Glomerular visceral epithelial cell (primary cell): ENCODE measurements around the gene KRTAP10-9.
"Not testable (repeated sequence)": the region's sequence is repeated elsewhere in the genome, so short reads cannot be mapped to it uniquely, and the experiment has no call there.

Experiments used
- DNase-seq: peaks from one replicate; pipeline ENCODE4 v3.0.0-alpha.2; 2016; ENCODE audit errors: extremely low spot score

Gene KRTAP10-9

DNA sequence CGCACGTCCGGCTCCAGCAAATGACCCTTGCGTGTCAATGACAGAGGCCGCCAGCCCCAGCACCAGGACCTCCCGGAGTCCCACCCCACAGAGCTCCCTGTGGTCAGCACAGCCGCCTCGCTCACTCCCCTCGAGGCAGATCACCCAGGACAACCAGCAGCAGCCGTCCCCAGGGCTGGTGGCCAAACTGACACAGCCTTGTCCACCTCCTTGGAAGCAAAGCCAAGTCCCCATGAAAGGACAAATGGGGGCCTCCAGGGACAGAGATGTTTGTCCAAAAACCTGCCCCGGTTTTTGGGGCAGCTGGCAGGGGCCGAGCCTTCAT, 12.4 kb downstream of the KRTAP10-9 start:
- no peak for DNase-seq

GRCh38 chr21:44640761-44641160, 13.9 kb downstream of the KRTAP10-9 start:
- no peak for DNase-seq

DNA sequence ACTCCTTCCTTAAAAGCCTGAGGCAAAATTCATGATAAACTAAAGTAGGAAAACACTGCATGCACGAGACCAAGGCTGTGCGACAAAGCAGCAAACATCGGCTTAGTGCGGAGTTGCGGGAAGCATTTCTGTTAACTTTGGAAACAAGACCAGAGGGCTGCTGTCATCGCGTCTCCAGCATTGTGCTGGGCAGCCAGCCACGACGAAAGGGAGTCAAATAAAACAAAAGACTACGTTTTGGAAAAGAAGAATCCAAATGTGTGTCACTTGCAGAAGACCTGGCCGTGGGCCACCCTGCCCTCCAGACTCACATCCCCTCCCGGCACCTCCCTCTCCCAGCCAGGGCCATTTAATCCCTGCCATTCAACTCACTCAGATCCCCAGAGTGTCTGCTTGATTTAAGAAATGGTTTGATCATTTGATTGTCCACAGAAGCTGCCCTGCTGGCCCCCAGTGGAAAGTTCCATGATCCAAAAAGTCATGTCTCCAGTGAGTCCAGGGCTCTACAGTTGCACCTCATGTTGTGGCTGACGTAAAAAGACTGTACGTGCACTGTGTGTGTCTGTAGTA, 16.9 kb downstream of the KRTAP10-9 start:
- no peak for DNase-seq

GRCh38 chr21:44644878-44645277, 18.0 kb downstream of the KRTAP10-9 start:
- DNase-seq: no peak

DNA sequence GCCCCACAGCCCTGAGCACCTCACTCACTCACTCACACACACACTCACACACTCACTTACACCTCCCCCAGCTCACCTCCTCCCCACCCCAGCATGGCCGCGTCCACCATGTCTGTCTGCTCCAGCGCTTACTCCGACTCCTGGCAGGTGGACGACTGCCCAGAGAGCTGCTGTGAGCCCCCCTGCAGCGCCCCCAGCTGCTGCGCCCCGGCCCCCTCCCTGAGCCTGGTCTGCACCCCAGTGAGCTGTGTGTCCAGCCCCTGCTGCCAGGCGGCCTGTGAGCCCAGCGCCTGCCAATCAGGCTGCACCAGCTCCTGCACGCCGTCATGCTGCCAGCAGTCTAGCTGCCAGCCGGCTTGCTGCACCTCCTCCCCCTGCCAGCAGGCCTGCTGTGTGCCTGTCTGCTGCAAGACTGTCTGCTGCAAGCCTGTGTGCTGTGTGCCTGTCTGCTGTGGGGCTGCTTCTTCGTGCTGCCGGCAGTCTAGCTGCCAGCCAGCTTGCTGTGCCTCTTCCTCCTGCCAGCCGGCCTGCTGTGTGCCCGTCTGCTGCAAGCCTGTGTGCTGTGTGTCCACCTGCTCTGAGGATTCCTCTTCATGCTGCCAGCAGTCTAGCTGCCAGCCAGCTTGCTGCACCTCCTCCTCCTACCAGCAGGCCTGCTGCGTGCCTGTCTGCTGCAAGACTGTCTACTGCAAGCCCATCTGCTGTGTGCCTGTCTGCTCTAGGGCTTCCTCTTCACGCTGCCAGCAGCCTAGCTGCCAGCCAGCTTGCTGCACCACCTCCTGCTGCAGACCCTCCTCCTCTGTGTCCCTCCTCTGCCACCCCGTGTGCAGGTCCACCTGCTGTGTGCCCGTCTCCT, 19.7 kb downstream of the KRTAP10-9 start, which contains the start of gene KRTAP10-11:
TSS of gene KRTAP10-11 (plus strand) at position 49 of the 856 bp plus-strand sequence. CDS start at position 94, 45 bp downstream.
- DNase-seq: not testable (repeated sequence)

GRCh38 chr21:44647222-44647552, 20.3 kb downstream of the KRTAP10-9 start:
- DNase-seq: no peak

- DNase-seq: no peak
Observed at GRCh38 chr21:44648557-44649311, 21.8 kb downstream of the KRTAP10-9 start.

DNA sequence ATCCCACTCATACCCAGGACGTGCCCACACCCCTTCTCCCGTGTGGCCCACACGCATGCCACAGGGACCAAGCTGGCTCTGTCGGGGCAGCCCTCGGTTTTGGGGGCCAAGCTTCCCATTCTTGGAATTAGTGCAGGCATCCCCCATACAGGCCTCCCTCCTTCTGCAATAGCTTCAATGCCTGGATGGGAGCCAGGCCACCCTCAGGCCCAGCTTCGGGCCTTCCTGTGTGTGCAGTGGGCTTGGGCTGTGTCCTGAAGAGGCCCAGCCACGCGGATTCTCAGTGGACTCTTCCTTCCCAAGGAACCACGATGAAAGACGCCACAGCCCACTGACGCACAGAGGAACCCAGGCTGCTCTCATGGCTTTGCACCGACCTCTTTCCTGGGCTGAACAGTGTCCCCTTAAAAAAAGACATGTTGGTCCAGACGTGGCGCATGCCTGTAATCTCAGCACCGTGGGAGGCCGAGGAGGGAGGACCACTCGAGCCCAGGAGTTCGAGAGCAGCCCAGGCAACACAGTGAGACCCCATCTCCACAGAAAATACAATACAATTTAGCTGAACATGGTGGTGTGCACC, 22.7 kb downstream of the KRTAP10-9 start:
- no peak for DNase-seq

DNA sequence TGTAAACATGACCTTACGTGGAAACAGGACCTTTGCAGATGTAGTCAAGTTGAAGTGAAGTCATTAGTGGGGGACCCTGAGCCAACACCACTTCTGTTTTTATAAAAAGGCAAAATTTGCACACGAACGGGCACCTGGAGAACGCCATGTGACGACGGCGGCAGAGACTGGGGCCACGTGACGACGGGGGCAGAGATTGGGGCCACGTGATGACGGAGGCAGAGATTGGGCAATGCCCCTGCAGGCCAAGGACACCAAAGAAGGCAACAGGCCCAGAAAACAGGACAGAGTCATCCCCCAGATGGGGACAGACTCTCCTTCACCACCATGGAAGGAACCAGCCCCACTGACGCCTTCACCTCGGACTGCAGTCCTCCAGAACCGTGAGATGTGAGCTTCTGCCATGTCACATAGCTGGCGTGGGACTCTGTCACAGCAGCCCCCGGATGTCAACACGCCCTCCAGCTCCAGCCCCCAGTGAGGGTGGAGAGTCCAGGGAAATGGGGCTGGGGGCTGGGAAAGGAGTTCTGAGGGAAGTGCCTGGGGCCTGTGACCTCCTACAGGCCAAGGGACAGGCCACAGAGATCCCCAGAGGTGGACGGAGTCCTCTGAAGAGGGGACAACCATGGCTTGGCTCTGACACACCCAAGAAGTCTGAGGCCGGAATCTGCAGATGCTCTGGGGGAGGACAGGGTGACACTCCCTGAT, 23.5 kb downstream of the KRTAP10-9 start:
- no peak for DNase-seq

GRCh38 chr21:44650973-44651675, 24.2 kb downstream of the KRTAP10-9 start:
- DNase-seq: no peak

- DNase-seq: no peak
Observed at GRCh38 chr21:44653123-44653522, 26.2 kb downstream of the KRTAP10-9 start.

GRCh38 chr21:44653656-44654575, 27.0 kb downstream of the KRTAP10-9 start:
- DNase-seq: no peak

DNA sequence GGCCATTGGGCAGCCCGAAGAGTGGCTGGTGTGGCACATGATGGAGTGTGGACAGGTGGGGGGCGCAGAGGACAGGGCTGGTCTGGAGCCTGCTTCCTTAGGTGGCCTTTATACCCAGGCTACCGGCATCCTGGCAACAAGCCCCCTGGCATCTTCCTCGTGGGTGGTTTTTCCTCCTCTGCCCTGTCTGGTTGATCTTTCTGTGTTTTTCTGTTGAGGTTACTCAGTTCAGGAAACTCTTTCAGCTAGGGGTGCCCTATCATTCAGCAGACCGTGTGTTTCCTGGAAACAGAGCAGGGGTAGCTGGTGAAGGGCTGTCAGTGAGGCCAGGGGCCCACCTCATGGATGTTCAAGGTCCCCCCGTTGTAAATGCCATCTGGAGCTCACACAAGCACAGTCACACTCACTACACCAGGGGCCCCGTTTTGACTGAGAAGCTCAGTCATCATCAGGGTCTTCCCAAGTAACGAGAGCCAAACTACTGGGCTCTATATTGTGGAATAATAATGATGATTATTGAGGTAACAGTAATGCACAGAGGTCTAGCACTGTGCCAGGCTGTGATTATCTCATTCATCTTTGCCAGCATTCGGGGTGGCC, 27.8 kb downstream of the KRTAP10-9 start, which contains the start of gene KRTAP12-4:
TSS of gene KRTAP12-4 (minus strand) at position 84 of the 600 bp plus-strand sequence. CDS start at position 39, 45 bp downstream.
- no peak for DNase-seq

GRCh38 chr21:44656868-44657267, 30.0 kb downstream of the KRTAP10-9 start:
- no peak for DNase-seq

DNA sequence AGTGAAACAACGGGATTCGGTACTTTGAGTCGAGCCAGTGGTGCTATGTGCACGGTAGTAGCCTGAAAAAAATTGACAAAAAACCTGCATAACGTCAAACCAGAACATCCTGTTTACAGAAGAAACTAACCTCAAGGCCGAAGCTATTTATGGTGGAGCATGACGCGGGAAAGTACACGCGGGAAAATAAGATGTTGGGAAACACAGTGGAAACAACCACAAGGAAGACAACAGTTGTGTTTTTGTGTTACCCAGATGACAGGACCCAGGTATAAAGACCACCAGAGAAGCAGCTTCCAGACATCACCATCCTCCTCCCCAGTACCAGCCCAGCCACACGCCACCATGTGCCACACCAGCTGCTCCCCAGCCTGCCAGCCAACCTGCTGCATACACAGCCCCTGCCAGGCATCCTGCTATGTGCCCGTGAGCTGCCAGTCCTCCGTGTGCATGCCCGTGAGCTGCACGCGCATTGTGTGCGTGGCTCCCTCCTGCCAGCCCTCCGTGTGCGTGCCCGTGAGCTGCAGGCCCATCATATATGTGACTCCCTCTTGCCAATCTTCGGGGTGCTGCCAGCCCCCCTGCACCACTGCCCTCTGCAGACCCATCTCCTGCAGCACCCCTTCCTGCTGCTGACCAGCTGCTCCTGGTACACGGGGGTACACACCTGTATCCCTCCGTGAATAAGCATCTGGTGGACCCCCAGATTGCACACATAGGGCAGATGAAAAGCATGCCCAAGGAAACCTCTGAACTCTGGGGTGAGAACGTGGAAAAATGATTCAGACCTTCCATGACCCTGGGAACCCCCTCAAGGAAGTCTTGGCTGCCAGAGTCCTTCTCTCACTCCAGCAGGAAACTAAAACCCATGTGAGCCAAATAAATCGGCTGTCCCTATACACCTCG, 31.0 kb downstream of the KRTAP10-9 start, which contains the start of gene KRTAP12-3:
TSS of gene KRTAP12-3 (plus strand) at position 298 of the 906 bp plus-strand sequence. CDS start at position 346, 48 bp downstream.
- DNase-seq: no peak

DNA sequence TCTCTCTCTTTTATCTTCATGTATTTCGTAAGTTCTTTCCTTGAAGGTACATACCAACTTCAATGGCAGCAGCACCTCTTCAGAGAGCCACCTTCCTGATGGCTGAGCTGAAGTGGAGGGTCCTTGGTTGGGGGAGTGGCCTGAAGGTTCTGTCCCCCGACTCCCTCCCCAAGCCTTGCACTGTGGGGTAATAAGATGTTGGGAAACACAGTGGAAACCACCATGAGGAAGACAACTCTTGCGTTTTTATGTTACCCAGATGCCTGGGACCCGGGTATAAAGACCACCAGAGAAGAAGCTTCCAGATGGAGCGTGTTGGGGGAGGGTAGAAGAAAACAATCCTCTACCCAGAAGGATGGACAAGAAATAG, 31.6 kb downstream of the KRTAP10-9 start:
- DNase-seq: no peak

- no peak for DNase-seq
Observed at GRCh38 chr21:44658913-44659595, 32.2 kb downstream of the KRTAP10-9 start.

- not testable (repeated sequence) for DNase-seq
Observed at GRCh38 chr21:44661567-44661966, 34.7 kb downstream of the KRTAP10-9 start.
